ENCODE measurements around the gene WBP2NL.
A peak's percentile ranks its signal among the peaks of the same experiment; 100 is the strongest.

Gene WBP2NL

DNA sequence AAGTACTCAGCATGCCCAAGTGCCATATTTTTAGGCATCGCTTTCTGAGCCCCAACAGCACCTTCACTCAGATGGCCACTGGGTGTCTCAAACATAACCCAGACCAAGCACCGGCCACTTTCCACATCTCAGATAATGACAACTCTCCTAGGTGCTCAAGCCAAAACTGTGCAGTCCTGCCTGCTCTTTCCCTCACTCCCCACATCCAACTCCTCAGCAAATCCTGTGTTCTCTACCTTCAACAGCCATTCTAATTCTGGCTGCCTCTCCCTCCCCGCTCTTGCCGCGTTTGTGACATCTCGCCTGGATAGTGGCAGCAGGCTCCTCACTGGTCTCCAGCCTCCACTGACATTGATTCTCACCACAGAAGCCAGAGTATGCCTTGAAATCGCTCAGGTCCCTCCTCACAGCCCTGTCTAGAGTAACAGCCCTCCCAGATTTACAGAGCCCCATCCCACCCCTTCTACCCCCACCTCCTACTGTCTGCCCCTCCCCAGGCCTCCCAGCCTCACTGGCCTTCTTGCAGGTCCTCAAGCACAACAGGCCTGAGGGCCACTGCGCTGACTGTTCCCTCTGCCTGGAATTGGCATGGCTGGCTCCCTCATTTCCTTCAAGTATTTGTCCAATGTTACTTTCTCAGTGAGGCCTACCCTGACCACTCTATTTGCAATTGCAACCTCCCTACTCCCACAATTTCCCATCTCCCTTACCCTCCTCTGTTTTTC lies 74.2 kb downstream of the WBP2NL start:
- DNase-seq (ENCODE audit: low spot score): no peak

DNA sequence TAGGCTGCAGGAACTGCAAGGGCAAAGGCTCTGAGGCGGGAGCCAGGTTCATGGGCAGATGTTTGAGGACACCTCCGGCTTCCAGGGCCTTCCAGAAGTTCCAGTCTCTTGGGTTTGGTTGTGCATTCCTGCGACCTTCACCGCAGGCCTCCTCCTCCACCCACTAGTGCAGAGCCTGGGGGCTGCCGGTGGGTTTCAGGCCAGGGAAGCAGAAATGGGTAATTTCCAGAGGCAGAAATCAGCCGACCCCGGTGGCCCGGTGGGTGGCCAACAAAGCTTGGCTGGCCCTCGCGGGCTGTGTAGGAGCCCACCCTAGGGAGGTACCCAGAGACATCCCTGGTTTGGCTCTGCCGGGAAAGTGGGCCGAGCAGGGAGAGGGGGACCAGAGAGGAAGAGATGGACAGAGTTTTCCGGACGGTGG lies 75.0 kb downstream of the WBP2NL start:
- no peak for DNase-seq (ENCODE audit: low spot score)

DNA sequence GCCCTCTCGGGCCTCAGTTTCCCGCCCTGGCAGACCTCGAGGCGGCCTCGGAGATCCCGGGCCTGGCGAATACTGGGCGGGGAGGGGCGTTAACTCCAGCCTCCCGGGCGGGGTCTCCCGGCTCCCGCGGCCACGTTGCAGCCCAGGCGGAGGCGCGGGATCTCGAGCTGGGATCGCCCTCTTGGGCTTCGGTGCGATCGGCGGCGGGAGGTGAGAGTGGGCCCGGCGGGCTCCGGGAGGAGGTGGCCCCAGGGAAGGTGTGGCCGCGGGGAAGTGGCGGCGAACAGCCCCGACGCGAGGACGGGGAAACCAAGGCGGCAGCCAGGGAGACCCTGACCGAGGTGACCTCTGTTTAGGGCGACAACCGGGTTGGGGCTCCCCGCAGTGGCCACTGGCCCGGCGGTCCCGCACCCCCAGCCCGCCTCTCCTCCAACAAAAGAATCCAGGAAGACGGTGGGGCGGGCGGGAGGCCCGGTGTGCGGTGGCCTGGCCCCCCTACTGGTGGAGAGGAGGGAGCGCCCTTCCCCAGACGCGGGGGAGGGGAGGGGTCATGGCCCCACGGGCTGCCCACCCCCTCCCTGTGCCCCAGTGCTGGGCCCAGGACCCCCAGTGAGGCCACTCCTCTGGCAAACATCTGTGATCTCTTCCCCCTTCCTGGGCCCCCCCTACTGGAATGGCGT lies 75.7 kb downstream of the WBP2NL start, which contains the start of gene PHETA2:
PHETA2 (plus strand) TSS at position 117 of the 680 bp plus-strand sequence. CDS start 3,046 bp downstream, outside the sequence.
- DNase-seq (ENCODE audit: low spot score): peak; percentile 56

DNA sequence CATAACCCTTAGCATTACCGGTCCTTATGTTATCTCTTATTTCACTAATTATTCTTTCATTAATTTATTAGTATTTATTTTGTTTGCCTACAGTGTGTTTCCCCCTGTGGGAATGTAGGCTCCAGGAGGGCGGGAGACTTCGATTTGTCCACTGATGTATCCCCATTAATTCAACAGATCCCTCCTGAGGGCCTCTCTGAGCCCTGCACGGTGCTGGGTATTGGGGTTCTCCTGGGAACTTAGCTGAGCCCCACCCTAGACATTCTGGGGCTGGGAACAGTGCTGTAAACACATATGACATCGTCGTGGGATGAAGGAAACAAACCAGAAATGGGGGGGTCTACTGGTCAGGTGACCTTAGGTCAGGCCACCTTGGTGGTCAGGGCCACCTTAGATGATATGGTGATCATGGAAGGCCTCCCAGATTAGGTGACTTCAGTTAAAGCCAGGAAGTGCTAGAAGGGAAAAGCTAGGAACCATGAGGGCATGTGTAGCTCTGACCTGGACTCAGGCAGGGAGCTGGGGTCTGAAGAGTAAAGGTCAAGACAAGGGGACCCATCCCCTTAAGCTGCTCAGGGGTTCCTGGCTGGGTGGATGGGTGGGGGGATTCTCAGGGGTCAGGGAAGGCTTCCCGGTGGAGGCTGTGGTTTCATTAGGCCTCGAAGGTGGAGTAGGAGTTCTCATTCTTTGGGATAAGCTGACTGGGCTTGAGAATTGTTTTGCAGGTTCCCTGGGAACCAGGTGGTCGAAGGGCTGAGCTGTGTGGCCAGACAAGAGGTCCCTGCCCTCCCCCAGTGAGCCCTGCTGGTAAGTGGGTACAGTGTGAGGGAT lies 76.5 kb downstream of the WBP2NL start:
- DNase-seq (ENCODE audit: low spot score): no peak

DNA sequence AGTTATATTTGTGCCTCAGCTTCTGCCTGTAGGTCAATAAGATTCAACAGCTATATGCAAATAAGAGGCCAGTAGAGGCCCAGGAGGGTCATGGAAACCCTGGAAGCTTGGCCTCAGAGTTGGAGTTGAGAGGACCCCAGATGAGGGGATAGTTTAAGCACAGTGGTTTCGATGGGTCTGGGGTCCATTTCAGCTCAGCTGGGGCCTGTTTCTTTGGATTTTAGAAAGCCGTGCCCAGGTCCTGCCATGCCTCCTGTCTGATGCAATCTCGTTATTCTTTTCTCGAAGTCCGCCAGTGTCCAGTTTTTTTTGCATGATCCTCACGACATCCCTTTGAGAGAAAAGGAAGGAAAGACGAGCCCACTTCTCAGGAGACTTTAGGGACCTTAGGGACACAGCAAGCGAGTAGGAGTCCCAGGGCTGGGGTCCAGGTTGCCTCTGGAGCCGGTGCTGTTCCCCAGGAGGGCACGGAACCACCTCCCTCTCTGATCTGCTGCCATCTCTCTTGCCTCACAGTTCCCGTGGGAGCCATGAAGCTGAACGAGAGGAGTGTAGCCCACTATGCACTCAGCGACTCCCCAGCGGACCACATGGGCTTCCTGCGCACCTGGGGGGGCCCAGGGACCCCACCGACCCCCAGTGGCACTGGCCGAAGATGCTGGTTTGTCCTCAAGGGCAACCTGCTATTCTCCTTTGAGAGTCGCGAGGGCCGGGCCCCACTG lies 78.3 kb downstream of the WBP2NL start:
- DNase-seq (ENCODE audit: low spot score): no peak

DNA sequence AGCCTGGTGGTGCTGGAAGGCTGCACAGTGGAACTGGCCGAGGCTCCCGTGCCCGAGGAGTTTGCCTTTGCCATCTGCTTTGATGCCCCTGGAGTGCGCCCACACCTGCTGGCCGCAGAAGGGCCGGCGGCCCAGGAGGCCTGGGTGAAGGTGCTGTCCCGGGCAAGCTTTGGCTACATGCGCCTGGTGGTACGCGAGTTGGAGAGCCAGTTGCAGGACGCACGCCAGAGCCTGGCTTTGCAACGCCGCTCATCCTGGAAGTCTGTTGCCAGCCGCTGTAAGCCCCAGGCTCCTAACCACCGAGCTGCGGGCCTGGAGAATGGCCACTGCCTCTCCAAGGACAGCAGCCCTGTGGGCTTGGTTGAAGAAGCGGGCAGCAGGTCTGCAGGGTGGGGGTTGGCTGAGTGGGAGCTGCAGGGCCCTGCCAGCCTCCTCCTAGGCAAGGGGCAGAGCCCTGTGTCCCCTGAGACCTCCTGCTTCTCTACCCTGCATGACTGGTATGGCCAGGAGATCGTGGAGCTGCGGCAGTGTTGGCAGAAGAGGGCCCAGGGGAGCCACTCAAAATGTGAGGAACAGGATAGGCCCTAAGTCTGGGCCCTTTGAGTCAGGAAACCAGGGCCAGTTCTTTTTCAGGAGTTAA lies 79.0 kb downstream of the WBP2NL start:
- no peak for DNase-seq (ENCODE audit: low spot score)

Measured in ecto neural progenitor cell (in vitro differentiated cells).